Measurements from ENCODE around the gene PPP2R2C.

The PPP2R2C gene

GRCh38 chr4:6402566-6403399 is 69.6 kb downstream of the PPP2R2C start:
- in situ Hi-C loops (cut with HindIII; ENCODE audit: low sequenced_read_pairs) = no loop called here
- DNase-seq (ENCODE audit: low read depth) = no peak
- no peak overlapping the region for H3K4me3 ChIP-seq (ENCODE audit: low read depth, low read length)
- no peak for TF ChIP-seq CTCF (IDR thresholded peaks at IDR 0.05; ENCODE audit: low read depth, low read length, missing control alignments)

DNA sequence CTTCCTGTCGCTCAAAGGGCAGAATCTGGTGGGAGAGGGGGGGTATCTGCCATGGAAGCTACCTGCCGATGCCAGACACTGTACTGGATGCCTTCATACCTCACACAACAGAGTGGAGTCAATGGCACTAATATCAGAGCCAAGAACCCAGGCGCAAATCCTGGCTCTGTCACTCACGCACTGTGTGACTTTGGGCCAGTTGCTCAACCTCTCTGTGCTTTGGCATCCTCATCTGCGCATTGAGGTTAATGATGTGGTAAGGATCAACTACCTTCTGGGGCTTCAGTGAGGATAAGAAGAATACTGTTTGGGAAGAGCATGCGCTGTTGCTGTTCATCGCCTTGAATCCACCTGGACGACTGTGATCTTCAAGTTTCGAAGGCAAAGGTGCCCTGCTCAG is 70.6 kb downstream of the PPP2R2C start:
- no peak for TF ChIP-seq CTCF (IDR thresholded peaks at IDR 0.05; ENCODE audit: low read depth, low read length, missing control alignments)

GRCh38 chr4:6396696-6397236 is 75.6 kb downstream of the PPP2R2C start:
- DNase-seq (ENCODE audit: low read depth) = no peak
- no peak overlapping the region for H3K4me3 ChIP-seq (ENCODE audit: low read depth, low read length)
- TF ChIP-seq CTCF (IDR thresholded peaks at IDR 0.05; ENCODE audit: low read depth, low read length, missing control alignments) = no peak
- in situ Hi-C loops (cut with HindIII; ENCODE audit: low sequenced_read_pairs) = no loop called here

More for the DNA sequence above, 70.6 kb downstream of the PPP2R2C start:
- H3K4me3 ChIP-seq (ENCODE audit: low read depth, low read length) = no peak overlapping the region
- no peak for DNase-seq (ENCODE audit: low read depth)
- in situ Hi-C loops (cut with HindIII; ENCODE audit: low sequenced_read_pairs) = no loop called here

- DNase-seq (ENCODE audit: low read depth) = no peak
- no peak overlapping the region for H3K4me3 ChIP-seq (ENCODE audit: low read depth, low read length)
- in situ Hi-C loops (cut with HindIII; ENCODE audit: low sequenced_read_pairs) = no loop called here
- no peak for TF ChIP-seq CTCF (IDR thresholded peaks at IDR 0.05; ENCODE audit: low read depth, low read length, missing control alignments)
These were observed 76.8 kb downstream of the PPP2R2C start for GRCh38 chr4:6395466-6396228.

- no peak overlapping the region for H3K4me3 ChIP-seq (ENCODE audit: low read depth, low read length)
- in situ Hi-C loops (cut with HindIII; ENCODE audit: low sequenced_read_pairs) = no loop called here
- DNase-seq (ENCODE audit: low read depth) = no peak
- no peak for TF ChIP-seq CTCF (IDR thresholded peaks at IDR 0.05; ENCODE audit: low read depth, low read length, missing control alignments)
These were observed 77.7 kb downstream of the PPP2R2C start for GRCh38 chr4:6394671-6395081.

DNA sequence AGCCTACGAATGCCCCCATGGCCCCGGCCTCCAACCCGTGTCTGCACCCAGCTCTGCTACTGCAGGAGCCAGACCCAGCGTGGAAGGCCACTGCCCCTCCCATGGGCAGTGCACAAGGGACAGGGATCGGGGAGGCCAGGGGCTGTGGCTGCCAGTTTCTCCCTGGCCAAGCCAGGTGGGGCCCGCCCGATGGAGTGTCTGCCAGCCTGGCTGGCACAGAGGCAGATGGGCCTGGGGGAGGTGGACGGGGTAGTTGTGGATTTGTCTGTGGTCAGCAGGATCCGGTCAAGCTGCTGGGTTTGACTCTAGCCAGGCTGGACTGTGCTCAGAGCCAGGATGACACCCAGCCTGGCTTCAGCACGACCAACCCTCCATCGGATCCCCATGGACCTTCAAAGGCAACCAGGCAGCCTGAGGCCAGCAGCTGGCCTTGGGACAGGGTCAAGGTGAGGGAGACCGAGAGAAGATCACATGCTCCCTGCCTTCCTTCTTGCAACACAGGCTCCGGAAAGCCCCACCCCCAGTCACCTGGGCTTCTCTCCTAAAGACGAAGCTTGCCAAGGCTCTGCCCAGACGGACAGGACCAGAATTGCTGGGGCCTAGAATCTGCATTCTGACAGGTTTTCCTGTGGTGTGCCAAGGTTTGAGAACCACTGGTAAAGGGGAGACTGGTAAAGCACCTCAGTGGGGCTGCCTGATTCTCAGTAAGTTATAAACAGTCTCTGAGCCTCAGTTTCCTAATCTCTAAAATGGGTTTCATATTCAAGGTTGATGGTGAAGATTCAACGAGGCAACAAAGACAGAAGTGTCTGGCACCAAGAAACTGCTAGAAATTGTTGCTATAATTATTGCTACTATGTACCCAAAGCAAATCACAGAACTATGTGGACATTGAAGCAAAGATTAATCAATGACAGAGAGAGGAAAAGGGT is 78.6 kb downstream of the PPP2R2C start:
- TF ChIP-seq CTCF (IDR thresholded peaks at IDR 0.05; ENCODE audit: low read depth, low read length, missing control alignments) = no peak
- DNase-seq (ENCODE audit: low read depth) = no peak
- in situ Hi-C loops (cut with HindIII; ENCODE audit: low sequenced_read_pairs) = no loop called here
- no peak overlapping the region for H3K4me3 ChIP-seq (ENCODE audit: low read depth, low read length)
